GM18951 (cell line): Measurements from ENCODE around the gene MATN4.

Experiments used
- POLR2A ChIP-seq: IDR thresholded peaks from 4 replicates; pipeline ENCODE4 v1.6.1; 2011; ENCODE audit warnings: mild to moderate bottlenecking; ENCODE audit not compliant: insufficient read length, insufficient read depth; ENCODE audit errors: extremely low read depth
- in situ Hi-C: fragments of 300-500 bp; cut with MboI; formaldehyde crosslinking; loops from one replicate; pipeline ENCODE4 v1.12.0; 2022; ENCODE audit warnings: low sequenced_read_pairs, mixed read lengths, inconsistent platforms; ENCODE audit not compliant: unreplicated experiment

The MATN4 gene

DNA sequence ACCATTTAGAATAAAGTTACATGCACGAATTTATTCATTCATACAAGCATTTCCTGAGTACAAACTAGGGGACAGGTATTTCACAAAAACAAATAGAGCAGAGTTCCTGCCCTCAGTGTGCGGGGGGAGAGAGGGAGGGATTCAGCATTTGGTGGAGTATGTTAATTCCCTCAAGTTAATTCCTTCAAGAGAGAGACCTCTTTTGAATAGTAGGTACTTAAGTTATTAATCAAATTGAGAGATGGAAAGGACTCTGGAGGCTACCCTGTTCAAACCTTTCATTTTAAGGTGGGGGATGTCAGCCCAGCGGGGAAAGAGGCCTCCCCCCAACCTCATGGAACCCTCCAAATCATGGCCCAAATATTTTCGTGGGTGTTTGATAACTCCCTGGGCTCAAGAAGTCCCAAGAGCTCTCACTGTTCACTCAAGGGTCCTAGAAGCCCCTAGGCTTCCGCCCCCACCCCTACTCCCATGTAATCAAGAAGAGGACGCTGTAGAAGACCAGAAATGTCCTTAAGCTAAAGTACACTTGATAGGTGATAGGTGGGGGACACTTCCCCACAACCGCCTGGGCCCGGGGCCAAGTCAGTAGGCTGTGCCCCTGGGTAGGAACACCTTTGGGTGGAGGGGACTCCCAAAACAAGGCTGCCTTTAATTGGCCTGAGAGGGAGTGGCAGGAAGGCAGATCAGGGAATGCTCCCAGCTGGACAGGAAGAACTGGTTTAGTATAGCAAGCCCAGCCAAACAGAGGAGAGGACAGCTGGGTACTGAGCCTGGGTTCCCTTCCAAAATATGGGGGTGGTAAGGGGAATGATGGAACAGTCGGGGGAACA lies 37.2 kb upstream of the MATN4 start:
- TF ChIP-seq POLR2A = no peak
- in situ Hi-C loops = loop anchor here (25.0 kb wide), 1 partner anchor 442 kb away; the partner anchor contains the start of genes DNTTIP1 and WFDC3

- no peak for TF ChIP-seq POLR2A
- in situ Hi-C loops = loop anchor here (25.0 kb wide), 1 partner anchor 443 kb away; the partner anchor contains the start of genes DNTTIP1 and WFDC3
Measured at GRCh38 chr20:45344168-45344860, 36.2 kb upstream of the MATN4 start.

DNA sequence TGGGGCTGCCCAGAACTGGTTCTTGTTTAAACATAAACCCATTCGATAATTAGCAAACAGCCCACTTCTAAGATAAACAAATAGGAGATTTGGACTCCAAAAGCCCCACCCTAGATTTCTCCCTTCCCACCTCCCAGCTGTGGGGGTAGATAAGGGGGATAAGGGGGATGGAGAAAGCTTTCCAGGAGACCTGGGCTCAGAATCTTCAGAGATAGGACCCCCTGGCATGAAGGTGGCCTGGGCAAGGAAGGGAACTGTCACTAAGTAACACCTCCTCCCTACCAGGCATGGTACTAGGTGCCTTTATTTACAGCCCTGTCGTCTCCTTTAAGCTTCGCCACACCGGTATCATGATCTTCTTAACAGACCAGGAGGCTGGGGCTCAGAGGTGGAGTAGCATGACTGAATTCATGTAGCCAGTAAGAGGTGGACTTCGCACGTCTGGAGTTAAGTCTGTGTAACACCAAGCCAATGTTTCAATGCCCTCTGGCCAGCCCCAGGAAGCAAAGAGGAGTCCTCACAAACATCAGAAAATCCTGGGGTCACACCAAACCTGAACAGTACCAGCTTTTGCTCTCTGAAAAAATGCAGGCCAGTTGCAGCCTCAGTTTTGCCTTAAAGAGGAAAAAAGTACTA lies 35.6 kb upstream of the MATN4 start:
- in situ Hi-C loops = loop anchor here (25.0 kb wide), 1 partner anchor 444 kb away; the partner anchor contains the start of genes DNTTIP1 and WFDC3
- no peak for TF ChIP-seq POLR2A

- in situ Hi-C loops = loop anchor here (25.0 kb wide), 1 partner anchor 444 kb away; the partner anchor contains the start of genes DNTTIP1 and WFDC3
- TF ChIP-seq POLR2A = no peak
Measured at GRCh38 chr20:45342855-45343531, 34.9 kb upstream of the MATN4 start.

- in situ Hi-C loops = loop anchor here (25.0 kb wide), 1 partner anchor 445 kb away; the partner anchor contains the start of genes DNTTIP1 and WFDC3
- TF ChIP-seq POLR2A = no peak
Measured at GRCh38 chr20:45341939-45342854, 34.1 kb upstream of the MATN4 start.

- in situ Hi-C loops = loop anchor here (25.0 kb wide), 1 partner anchor 446 kb away; the partner anchor contains the start of genes DNTTIP1 and WFDC3
- TF ChIP-seq POLR2A = no peak
Measured at GRCh38 chr20:45341579-45341938, 33.5 kb upstream of the MATN4 start.

- in situ Hi-C loops = loop anchor here (25.0 kb wide), 1 partner anchor 446 kb away; the partner anchor contains the start of genes DNTTIP1 and WFDC3
- no peak for TF ChIP-seq POLR2A
Measured at GRCh38 chr20:45340951-45341350, 32.9 kb upstream of the MATN4 start.

DNA sequence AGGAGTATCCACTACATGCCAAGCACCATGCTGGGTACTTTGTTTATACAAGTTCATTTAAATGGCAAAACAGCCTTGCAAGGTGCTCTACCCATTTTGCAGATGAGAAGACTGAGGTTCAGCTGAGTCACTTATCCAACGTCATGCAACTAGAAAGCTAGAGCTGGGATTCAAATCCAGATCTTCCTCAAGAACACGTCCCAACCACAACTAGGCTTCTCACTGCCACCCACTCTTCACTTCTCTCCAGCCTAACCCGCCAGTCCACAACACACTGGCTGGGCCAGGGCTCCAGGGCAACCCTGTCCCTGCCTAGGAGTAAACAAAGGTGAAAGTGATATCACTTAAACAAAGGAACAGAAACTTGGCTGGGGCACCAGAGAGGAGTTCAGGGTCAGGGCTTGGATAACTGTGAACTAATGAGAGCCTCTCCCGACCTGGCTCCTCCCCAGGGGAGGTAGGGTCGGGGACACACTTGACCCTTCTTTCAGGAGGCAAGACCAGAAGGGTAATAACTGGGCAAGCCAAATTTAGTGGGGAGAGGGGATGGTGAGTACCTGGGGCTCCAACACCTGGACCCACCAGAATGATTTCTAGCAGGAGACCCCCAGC lies 32.2 kb upstream of the MATN4 start:
- TF ChIP-seq POLR2A = no peak

GRCh38 chr20:45339799-45340198 lies 31.7 kb upstream of the MATN4 start:
- no peak for TF ChIP-seq POLR2A
- in situ Hi-C loops = loop anchor here (25.0 kb wide), 1 partner anchor 448 kb away; the partner anchor contains the start of genes DNTTIP1 and WFDC3

More for the DNA sequence above, 32.2 kb upstream of the MATN4 start:
- in situ Hi-C loops = loop anchor here (25.0 kb wide), 1 partner anchor 447 kb away; the partner anchor contains the start of genes DNTTIP1 and WFDC3

DNA sequence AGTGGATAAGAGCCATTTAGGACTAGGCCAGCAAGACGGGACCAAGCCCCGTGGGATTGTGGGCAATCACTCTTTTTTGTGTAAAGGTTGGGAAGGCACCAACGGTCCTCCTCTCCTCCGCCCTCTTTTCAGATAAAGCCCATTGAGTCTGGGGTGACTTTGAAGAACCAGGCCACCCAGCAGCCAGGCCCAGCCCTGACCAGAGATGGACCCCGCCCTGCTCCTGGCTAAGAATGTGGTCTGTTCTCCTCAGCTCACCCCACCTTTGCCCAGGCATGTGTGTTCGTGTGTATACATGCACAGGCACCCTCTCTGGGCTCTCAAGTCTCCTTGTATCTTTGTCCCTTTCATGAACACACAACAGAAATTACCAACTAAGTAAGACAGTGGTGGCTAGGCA lies 31.0 kb upstream of the MATN4 start:
- in situ Hi-C loops = loop anchor here (25.0 kb wide), 1 partner anchor 448 kb away; the partner anchor contains the start of genes DNTTIP1 and WFDC3
- no peak for TF ChIP-seq POLR2A
